OCI-LY3 (cell line): ENCODE measurements around the gene IGDCC3.

Experiments
- CTCF ChIP-seq: fragments of 200-600, 300-600 bp; sonication (generic); IDR thresholded peaks from 2 replicates; pipeline ENCODE4 v1.5.1; 2014; ENCODE audit warnings: antibody characterized with exemption, low read length, low read depth
- EZH2phosphoT487 ChIP-seq: fragments of 200-600 bp; shearing (Covaris generic); IDR thresholded peaks from 2 replicates; pipeline ENCODE4 v1.6.1; 2018; ENCODE audit warnings: antibody characterized with exemption, mixed run types, low read depth

GRCh38 chr15:65420975-65421359 lies 43.2 kb upstream of the IGDCC3 start:
- TF ChIP-seq CTCF (no peak), EZH2phosphoT487 (no peak)
